ENCODE data around the gene CYB561D2. TPM values are rescaled to one million over a fixed set of nuclear protein-coding genes. Genes with fewer than 3 reads are reported as not detected.

CYB561D2 gene
- total and polyA plus RNA-seq, 2 of the 13 experiments (the other 11 are each of a cell fraction or from before 2014, with no cell fraction given), result 11.1 to 17.2 TPM

- peak; percentile 11; the same call in 1 of the 2 replicates for TF ChIP-seq CC2D1A (CRISPR knock-in tag; IDR thresholded peaks at IDR 0.05)
- TF ChIP-seq MTA1 (CRISPR knock-in tag; IDR thresholded peaks at IDR 0.05; ENCODE audit: borderline replicate concordance), result peak; percentile 44; the same call in 1 of the 2 replicates
- 0 out of 2 replicates have a peak, but pooled peaks have one; percentile 52 for TF ChIP-seq ZKSCAN5 (CRISPR knock-in tag; IDR thresholded peaks at IDR 0.05)
- peak; percentile 1; the same call in 1 of the 2 replicates for TF ChIP-seq TBX2 (CRISPR knock-in tag; IDR thresholded peaks at IDR 0.05; ENCODE audit: borderline replicate concordance)
- TF ChIP-seq ZNF329 (CRISPR knock-in tag; IDR thresholded peaks at IDR 0.05; ENCODE audit: low read depth), result no peak
- no peak for TF ChIP-seq SKI (IDR thresholded peaks at IDR 0.05; ENCODE audit: partially characterized antibody)
- TF ChIP-seq MXD1 (CRISPR knock-in tag; IDR thresholded peaks at IDR 0.05), result peak; percentile 43; the same call in 1 of the 2 replicates
- TF ChIP-seq ZNF33B (CRISPR knock-in tag; IDR thresholded peaks at IDR 0.05), result no peak
- TF ChIP-seq SALL2 (CRISPR knock-in tag; IDR thresholded peaks at IDR 0.05), result peak; percentile 13; the same call in 1 of the 2 replicates
- peak; percentile 3; the same call in 1 of the 2 replicates for TF ChIP-seq ZNF503 (CRISPR knock-in tag; IDR thresholded peaks at IDR 0.05)
- peak; percentile 66; the same call in 1 of the 2 replicates for TF ChIP-seq MTERF4 (CRISPR knock-in tag; IDR thresholded peaks at IDR 0.05)
- peak; percentile 90; the same call in 1 of the 2 replicates for TF ChIP-seq DZIP1 (CRISPR knock-in tag; IDR thresholded peaks at IDR 0.05)
- TF ChIP-seq ZNF580 (CRISPR knock-in tag; IDR thresholded peaks at IDR 0.05; ENCODE audit: borderline replicate concordance, low read depth), result no peak
- 0 out of 2 replicates have a peak, but pooled peaks have one; percentile 26 for TF ChIP-seq BRD4 (CRISPR knock-in tag; IDR thresholded peaks at IDR 0.05)
- peak; percentile 13; the same call in 1 of the 2 replicates for TF ChIP-seq ZNF414 (CRISPR knock-in tag; IDR thresholded peaks at IDR 0.05)
- TF ChIP-seq ZNF674 (CRISPR knock-in tag; IDR thresholded peaks at IDR 0.05; ENCODE audit: low read depth), result no peak
- peak; percentile 78 for TF ChIP-seq RBFOX2 (IDR thresholded peaks at IDR 0.05; ENCODE audit: low read depth, low read length)
- no peak for TF ChIP-seq ZNF775 (CRISPR knock-in tag; IDR thresholded peaks at IDR 0.05; ENCODE audit: borderline replicate concordance)
- TF ChIP-seq NFKBIZ (CRISPR knock-in tag; IDR thresholded peaks at IDR 0.05), result no peak
- TF ChIP-seq GLI4 (CRISPR knock-in tag; IDR thresholded peaks at IDR 0.05; ENCODE audit: borderline replicate concordance), result peak; percentile 61; the same call in 1 of the 2 replicates
Measured at GRCh38 chr3:50302095-50303012, 48.3 kb upstream of the CYB561D2 start (continued).
